B cell (primary cell): ENCODE measurements around the gene DLGAP4.

ENCODE experiments used
- EZH2 ChIP-seq: IDR thresholded peaks from 2 replicates; pipeline ENCODE4 v1.6.1; 2012; ENCODE audit warnings: borderline replicate concordance, low read depth, mild to moderate bottlenecking, moderate library complexity, low read length; ENCODE audit not compliant: insufficient read depth, poor library complexity, severe bottlenecking
- TF ChIP-seq, protein P1 (sequence below): fragments of 200-600 bp; IDR thresholded peaks from one replicate; pipeline ENCODE4 v1.8.0; 2022; ENCODE audit warnings: antibody characterized with exemption, mild to moderate bottlenecking

DNA sequence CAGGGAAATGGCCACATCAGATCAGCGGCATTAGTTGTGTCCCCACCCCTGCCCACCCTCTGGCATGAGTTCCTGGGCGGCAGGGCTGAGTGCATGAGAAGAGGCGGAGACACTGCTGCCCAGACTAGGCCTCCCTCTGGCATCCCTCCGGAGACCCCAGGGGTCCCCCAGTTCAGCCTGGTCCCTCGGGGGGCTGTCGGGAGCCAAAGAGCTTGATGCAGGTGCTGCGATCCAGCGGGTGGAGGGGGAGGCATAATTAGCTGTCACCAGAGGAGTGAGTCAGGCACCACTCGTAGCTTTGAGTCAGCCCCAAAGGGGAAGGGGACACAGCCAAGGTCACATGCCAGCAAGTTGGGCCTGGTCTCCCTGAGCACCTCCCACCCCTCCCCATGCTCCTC, 34.5 kb downstream of the DLGAP4 start:
- TF ChIP-seq EZH2: no peak
- TF ChIP-seq, protein P1, sequence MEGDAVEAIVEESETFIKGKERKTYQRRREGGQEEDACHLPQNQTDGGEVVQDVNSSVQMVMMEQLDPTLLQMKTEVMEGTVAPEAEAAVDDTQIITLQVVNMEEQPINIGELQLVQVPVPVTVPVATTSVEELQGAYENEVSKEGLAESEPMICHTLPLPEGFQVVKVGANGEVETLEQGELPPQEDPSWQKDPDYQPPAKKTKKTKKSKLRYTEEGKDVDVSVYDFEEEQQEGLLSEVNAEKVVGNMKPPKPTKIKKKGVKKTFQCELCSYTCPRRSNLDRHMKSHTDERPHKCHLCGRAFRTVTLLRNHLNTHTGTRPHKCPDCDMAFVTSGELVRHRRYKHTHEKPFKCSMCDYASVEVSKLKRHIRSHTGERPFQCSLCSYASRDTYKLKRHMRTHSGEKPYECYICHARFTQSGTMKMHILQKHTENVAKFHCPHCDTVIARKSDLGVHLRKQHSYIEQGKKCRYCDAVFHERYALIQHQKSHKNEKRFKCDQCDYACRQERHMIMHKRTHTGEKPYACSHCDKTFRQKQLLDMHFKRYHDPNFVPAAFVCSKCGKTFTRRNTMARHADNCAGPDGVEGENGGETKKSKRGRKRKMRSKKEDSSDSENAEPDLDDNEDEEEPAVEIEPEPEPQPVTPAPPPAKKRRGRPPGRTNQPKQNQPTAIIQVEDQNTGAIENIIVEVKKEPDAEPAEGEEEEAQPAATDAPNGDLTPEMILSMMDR: no peak
